Fibroblast of peridontal ligament (primary cell): ENCODE results near the gene GUCY2F.

Experiments
- DNase-seq: peaks from one replicate; pipeline ENCODE4 v3.0.0-alpha.2; 2010; ENCODE audit errors: extremely low read depth

Gene GUCY2F

DNA sequence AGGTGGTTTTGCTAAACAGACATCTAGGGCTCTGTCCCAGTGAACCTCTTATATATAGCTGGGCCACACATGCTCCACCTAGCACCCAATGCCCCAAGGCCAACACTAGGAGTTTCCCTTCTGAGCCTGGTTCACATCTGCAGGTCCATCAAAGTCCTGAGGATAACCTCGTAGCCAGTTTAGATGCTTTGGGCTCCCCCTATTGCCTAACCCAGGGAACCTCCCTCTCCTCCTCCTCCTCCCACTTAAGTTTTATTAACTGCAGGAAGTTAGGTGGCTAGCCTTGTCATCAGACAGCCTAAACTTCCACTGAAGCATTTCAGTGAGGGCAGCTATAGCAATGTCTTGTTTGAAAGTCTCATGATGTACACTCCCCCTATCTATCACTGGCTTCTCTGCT is 88.0 kb downstream of the GUCY2F start:
- DNase-seq, result no peak

DNA sequence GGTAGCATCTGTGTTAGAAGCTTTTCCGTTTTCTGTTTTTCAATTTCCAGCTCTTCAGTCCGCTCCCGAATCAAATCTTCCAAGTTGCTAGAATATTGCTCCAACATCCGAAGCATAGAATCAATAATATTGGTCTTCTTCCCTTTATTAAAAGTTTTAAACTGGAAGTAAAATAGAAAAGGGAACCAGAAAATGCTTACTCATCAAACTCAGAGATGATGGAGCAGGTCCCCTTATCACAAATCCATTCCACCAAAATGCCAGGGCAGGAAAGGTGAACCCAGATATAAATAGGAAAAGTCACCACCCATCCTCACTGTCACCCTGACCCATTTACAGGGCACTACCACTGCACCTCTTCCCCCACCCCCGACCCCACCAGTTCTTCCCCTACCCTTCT is 89.0 kb downstream of the GUCY2F start:
- DNase-seq, result no peak

DNA sequence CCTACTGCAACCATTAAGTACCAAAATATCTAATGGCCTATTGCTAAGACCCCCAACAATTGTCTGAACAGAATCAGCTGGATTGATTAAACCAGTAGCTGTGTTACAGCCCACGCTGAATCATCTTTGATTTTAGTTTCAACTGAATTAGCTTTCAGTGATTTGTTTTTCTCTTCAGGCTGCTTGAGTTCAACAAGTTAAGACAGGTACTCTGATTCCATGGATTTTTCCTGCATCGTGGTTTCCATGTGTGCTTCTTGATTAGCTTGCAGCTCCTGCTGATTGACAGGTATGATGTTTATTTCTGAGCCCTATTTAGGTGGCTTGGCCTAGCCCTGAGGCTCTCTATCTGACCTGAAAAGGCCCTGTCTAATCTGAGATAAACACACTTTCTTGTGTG is 91.3 kb downstream of the GUCY2F start:
- no peak for DNase-seq

DNA sequence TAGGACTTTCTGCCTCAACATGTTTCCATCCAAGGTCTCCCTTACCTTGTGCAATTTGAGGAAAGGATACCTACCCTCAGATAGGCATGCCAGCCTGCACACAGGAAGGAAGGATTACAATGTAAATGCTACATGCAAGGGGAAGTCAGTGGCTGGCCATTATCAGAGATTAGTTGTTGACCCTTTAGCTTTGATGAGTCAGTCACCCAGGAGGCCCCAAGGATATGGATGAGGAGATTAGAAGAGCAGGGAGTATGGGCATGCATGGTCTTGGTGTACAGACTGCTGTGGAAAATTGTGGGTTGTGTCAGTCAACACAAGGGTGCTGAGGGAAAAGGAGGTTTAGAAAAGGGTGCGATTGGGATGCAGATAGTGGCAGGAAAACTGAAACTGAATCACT is 92.0 kb downstream of the GUCY2F start:
- DNase-seq, result no peak

DNA sequence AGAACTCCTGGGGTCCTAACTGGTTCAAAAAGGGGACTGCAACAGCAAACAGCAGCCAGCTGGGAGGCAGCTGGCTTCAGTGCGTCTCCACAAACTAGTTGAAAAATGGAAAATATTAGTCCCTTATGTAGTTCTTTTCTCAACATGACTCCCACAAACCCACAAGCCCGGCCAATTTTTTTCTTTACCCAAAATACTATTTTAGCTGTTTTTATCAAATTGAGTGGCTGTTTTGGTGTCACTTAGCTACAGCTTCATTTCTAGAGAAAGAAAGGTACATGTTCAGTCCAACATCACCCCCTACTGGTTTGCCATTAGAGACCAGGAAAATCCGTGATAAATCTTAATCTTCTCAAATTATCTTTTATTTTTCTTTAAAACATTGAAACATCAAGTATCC is 97.2 kb downstream of the GUCY2F start:
- DNase-seq, result peak; percentile 0

DNA sequence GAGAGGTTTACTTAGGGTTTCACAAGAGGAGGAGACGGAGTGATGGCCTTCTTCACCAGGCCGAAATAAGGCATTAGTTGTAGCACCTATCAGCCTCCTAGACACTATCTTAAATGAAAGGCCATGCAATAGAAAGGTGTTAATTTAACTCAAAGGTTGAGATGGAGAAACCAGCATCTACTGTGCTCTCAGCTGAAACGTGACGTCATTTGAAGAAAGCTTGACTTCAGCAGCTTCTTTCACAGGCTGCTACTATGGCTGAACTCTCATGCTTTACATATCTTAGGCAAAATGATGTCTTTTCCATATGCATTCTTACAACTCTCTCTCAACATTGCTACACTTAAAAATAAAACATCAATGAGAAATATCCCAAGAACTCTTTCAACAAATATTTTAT is 99.6 kb downstream of the GUCY2F start:
- no peak for DNase-seq

DNA sequence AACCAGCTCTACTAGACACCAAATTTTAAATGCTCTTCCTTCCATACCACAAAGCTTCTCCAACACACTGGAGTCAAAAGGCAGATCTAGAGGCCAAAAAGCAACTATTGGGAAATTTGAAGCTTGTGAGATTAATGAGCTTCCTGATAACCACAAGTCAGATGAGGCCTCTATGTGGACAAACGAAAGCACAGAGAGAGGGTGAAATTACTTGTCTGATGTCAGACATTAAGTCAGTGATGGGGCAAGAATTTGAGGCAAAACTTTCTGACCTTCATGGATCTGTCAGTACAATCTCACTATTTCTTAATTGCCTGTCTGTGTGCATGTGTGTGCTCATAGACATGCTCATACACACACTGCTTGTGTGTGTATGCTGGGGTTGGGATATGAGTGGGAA is 103.6 kb downstream of the GUCY2F start:
- no peak for DNase-seq

DNA sequence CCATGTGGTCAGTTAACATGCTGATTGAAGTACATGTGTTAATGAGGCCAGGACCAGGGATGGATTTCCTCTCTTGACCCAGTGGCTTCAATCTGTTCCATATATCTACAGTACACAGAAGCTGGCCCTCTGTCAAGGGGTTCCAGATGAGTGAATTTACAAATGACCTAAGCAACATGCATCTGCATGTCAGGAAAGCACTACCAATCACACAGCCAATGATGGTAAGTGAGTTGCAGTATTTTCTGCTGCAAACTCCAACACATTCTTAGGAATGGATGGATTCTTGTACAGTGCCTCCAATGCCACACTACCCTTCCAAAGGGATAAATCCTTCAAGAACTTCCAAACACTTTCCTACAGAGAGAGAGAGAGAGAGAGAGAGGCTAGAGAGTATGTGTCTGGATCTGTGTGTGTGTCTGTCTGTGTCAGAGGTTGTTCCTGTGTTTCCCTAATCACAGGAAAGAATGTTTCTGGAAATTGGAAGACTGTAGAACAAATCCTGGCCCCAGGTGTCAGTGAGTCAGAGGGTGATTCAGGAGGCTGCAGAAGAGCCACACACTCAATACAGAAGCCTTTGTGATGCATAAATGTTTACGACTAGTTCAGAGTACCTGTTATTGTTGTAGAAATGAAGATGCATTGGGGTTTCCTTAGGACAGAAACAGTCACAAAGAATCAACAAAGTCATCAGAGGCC is 107.5 kb downstream of the GUCY2F start:
- no peak for DNase-seq

DNA sequence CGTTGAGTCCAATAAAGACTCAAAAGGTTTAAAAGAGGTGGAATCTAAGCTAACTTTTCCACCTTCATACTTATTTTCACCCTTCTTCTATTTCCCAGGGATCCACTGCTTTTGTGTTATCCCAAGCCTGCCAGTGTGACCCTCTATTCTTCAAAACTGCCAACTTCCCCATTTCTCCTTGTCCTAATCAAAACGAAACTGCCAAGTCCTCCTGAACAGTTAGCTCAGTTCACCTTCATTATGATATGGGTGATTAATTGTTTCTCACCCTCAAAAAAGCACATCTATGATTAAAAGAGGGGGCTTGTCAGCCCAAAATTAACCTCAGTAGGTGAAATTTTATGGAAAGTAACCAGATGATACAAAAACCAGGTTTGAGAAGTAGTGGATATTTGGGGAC is 108.4 kb downstream of the GUCY2F start:
- DNase-seq, result no peak

DNA sequence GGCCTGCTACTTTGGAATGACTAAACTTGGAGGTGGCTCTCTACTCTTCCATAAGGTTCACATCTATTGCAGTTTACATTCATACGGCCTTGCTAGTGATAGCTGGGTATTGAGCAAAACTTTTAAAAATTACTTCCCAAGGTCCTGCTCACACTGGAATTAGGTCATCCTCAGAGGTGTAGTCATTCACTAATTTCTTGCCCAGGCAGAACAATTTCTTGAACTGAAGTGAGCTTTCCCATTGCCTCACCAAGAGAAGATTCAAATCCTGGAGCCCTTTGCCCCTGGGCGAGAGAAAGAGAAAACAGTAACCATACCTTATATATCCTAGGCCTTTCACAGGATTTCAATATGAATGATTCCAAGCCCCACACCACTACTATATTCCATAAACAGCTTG is 109.2 kb downstream of the GUCY2F start:
- DNase-seq, result no peak

DNA sequence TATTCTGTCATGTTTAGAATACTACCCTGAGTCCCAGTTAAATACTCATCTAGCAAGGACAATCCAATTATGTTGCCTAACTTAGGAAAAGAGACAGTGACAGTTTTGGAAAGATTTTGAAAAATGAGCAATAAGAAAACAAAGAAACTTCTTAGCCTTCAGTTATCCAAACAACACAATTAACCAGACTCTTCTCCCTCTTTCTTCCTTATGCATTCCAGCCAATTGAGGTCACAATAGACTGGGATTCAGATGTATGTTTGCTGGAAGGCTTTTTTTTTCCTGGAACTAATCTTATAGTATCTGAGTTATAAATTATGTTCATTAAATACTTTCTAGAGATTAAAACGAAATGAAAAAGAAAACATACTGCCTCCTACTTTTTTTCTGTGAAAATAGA is 109.6 kb downstream of the GUCY2F start:
- DNase-seq, result no peak

DNA sequence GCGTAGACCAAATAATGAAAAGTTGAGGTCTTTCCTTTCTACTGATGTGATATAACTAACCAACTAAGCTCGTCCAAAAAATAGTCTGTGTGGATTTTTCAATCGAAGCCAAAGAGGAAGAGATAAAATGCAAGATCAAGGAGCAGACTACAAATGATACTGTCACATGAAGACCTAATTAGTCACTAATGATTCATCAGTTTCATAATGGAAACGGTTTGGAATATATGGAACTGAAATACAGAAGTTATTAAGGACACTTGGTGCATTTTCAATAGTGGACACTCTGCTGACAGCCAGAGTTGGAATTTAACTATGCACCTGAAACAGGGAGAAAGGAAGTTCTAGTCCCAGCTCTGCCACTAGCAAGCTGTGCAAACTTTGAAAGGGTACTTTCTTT is 119.8 kb downstream of the GUCY2F start:
- no peak for DNase-seq

DNA sequence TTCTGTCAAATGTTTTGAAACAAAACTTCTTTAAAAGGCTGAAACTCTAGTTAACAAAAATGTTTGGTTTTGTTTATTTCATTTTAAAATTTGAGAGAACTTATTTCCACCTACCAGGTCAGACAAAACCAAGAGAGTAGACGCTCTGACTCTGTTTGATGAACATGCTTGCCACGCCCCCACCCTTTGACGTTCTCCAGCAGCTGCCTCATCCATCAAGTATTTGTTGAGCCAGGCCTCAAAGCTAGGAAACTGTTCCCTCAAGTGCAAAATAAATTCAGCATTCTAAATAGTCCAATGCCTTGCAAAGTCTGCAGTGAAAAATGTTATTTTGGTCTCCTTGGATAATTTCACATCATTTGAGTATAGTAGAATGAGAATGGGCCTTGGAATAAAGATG is 121.6 kb downstream of the GUCY2F start:
- DNase-seq, result no peak

DNA sequence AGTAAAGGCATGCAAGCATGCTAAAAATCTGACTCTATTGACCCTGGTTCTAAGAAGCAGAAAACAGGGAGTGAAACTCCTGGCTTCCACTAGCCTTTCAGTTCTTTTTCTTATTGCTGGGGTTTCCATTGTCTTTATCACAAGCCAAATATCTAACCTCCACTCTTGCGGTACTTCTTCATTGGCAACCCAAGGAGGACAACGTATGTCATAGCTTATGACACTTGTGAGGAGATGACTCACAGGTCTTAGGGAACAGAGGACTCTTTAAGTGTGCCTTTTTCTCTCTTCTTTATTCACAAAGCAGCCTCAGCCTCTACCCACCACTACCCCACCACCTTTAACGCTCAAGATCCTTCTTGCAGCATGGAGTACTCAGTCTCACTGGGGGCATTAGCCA is 124.2 kb downstream of the GUCY2F start:
- DNase-seq, result no peak

DNA sequence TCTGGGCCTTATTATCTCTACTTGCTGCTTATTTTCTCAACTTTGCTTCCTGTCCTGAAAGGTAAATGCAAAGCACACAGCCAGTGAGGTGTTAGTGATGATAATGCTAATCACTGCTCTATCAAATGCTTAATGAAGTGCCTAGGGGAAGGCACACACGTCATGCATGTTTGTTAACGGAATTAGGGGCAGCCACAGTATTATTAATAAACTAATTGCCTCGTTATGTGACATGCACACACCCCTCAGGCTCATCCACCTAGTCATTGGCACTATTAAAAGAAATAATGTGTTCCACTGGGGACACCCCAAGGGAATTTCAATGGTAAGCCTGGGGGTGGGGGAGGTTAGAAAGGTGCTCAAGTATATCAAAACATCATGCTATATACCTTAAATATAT is 125.2 kb downstream of the GUCY2F start:
- DNase-seq, result no peak

DNA sequence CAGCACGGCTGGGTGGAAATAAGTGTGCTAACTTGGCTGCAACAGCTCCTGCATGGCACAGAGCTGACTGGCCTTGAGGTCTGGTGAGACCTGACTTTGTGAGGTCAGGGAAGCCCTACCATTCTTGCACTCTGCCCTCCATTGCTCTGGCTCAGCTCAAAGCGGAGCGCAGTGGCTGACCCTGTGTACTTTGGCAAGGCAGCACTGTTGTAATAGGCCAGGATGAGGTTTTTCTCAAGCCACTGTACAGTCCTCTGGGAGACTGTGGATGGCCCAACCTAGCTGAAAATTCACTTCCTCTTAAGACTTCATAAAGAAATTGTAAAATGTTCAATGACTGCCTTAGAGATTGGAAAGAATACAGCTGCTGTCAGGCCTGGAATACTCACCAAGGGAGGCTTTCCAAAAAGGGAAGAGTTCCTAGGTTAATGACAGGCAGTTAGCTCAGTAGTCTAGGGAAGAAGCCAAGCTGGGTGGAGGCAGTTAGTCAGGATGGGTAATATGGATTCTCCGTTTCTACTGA is 129.8 kb downstream of the GUCY2F start:
- no peak for DNase-seq

DNA sequence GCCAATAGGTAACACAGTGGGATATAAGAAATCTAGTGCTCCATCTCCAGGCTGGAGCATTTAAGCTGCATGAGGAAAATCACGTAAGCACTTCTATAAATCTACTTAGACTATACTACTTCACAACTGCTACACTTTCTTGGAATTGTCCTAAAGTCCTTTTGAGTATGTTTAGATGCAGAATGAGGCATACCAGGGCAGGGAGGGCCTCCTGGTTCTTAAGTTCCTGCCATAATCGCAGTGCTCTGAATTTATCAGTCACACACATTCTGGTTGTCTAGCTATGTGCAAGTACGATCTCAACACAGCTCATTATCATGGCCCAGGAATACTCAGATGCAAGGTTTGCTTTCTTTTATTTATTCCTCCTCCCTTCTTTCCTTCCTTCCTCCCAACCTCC is 130.3 kb downstream of the GUCY2F start:
- DNase-seq, result no peak

DNA sequence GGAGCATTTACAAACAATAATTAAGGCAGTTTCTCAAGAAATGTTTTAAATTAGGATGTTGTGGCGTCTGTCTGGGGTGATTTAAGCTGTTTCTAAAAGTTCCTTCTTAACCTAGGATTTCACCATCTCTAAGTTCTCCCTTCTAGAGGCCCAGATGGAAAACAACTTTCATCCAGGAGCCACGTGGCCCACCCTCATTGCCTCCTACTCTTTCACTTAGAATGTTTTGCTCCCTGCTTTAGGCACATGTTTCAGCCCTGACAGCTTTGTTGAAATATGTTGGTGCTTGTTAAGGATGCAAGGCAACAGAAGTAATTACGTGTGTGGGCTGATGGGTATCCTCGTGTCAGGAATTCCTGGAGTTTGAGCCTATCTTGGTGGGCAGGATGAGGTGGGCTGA is 131.3 kb downstream of the GUCY2F start:
- no peak for DNase-seq

DNA sequence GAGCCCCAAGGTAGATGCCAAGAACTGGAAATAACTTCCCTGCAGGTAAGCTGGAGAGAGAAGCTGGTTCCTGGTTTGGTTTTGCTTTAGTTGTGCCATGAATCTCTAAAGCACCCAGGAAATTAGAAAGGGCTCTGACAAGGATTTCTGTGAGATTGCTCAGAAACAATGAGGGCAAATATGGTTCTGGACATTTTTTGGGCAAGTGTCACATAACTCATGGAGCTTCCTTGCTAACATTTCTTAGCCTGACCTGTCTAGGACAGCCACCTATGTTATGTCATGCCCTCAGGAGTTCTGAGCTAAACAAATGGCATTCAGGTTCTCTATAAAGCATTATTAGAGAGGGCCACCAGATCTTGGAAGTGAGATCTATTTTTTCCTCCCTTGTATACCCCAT is 131.8 kb downstream of the GUCY2F start:
- no peak for DNase-seq

DNA sequence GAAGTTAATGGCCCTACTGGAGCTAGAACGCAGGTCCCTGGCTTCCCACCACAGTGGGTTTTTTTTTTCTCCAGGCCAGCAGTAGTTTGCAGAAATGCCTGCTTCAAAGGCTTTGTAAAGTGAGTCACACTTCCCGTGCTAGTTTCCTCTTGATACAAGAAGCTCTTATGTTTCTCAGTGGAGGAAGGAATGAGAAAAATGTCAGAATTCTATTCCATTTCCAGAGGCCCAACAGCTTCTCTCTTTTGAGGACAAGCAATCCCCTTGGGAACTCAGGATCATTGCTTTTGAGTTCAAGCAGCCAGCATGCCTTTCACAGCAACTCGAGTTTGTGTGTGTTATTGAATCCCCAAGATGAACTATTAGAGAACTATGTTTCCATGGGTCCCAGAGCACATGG is 134.3 kb downstream of the GUCY2F start:
- DNase-seq, result peak; percentile 0

DNA sequence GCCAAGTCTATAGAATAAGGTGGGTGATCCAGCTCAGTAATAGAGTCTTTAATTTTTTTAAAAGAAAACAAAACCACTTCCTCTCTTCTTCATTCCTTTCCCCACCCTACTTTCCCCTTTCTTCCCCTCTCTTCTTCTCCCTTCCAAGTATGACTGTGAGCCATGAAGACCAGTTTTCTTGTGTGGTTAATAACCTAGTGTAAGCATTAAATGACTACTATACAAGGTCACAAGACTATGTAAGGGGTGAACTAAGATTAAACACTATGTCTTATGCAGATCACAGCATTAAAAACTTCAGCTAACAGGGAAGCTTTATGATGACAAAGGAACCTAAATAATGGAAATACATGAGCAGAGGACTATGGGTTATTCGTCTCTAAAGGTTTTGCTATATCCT is 135.4 kb downstream of the GUCY2F start:
- DNase-seq, result no peak

DNA sequence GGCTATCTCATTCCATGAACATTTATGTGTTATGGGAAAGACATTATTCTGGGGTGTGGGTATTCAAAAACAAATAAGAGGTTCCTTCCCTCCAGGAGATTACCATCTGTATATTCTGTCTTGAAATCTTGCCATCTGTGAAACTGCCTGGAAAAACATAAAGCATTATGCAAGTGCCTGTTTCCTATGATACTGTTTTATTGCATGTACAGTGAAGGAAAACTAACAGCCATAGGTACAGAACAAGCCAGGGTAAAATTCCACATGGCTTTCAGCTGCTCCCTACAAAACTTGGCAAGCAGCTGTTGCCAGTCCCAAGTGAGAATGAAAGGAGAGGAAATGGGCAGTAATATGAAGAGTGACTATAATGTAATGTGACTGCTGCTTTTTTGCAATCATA is 136.0 kb downstream of the GUCY2F start:
- no peak for DNase-seq

DNA sequence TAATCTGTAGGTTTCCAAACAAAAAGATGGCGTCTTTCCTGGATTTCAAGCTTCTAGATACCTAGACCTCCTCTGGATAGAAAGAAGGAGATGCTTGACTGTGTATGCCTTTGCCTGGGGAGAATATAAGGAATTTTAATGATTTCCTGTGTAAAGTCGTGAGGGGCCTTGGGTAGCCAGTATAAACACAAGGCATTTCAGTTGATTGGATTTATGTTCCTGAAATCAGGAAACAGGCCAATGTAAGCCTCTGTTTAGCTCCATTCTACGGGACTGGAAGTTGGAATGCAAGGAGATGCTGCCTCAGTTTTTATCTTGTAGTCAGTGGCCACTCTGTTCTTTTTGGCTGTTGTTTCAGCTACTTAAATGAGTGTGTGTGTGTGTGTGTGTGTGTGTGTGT is 137.2 kb downstream of the GUCY2F start:
- DNase-seq, result no peak

DNA sequence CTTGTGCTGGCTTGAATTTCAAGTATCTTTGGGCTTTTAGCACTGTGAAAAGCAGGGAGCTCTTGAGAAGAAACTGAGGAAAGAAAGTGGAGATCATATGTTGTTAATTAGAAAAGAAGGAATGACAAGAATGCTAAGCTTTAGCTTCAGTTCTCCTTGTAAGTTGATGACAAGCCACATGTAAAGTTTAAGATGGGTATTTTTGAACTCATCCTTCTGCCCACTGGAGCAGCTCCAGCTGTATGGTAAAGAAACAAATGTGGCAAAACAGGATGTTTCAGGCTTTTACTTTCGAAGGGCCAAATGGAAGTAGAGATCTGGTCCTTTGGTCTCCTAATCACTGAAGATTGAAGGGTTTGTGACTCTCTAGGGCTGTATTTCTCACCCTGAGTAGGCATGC is 137.8 kb downstream of the GUCY2F start:
- DNase-seq, result no peak
